Prostate gland (tissue), 2 donors: ENCODE data around the gene KCNMB1. TPM values are rescaled to one million over a fixed set of nuclear protein-coding genes. Genes with fewer than 3 reads are reported as not detected.

Source experiments
- DNase-seq: peaks from one replicate; pipeline ENCODE4 v3.0.0-alpha.2; 2019; ENCODE audit warnings: low spot score
- H3K27ac ChIP-seq, 2 donors: fragments of 200-600 bp; sonication (generic); 2 replicates each; pipeline ENCODE4 v1.5.1; 2017 to 2019
- H3K27me3 ChIP-seq: fragments of 200-600 bp; sonication (generic); replicated peaks from 2 replicates; pipeline ENCODE4 v1.5.1; 2019; ENCODE audit not compliant: insufficient read depth
- H3K36me3 ChIP-seq, 2 donors: fragments of 200-600 bp; sonication (generic); 1 replicate in 1 of 2; 2 replicates in 1 of 2; pipeline versions ENCODE4 v1.5.1 to v1.8.1; 2017 to 2019
- H3K4me1 ChIP-seq: fragments of 200-600 bp; sonication (generic); replicated peaks from 2 replicates; pipeline ENCODE4 v1.5.1; 2019
- H3K4me3 ChIP-seq, 2 donors: fragments of 200-600 bp; sonication (generic); 2 replicates each; pipeline ENCODE4 v1.5.1; 2017 to 2019
- H3K9me3 ChIP-seq: fragments of 200-600 bp; sonication (generic); 2 replicates; pipeline ENCODE4 v1.5.1; 2017
- POLR2A ChIP-seq: fragments of 450-650 bp; IDR thresholded peaks from one replicate; pipeline ENCODE4 v1.6.1; 2016; ENCODE audit warnings: antibody characterized with exemption, mild to moderate bottlenecking
- POLR2AphosphoS5 ChIP-seq: sonication (generic); formaldehyde crosslinking; IDR thresholded peaks from one replicate; pipeline ENCODE4 v1.6.1; 2017; ENCODE audit warnings: antibody characterized with exemption
- WGBS: methylation state at CpG from one replicate; pipeline ENCODE4 v1.1.5; 2018; 5-methylcytosine and 5-hydroxymethylcytosine counted together
- intact Hi-C: fragments of 100-400 bp; cut with DNase I; formaldehyde crosslinking; loops from one replicate; pipeline ENCODE4 v1.14.2; 2022
- total RNA-seq, 2 donors: library from RNA; depleted of rRNA; stranded (reverse); fragments of >200 nt; gene quantifications; one replicate each; pipeline ENCODE4 v1.1.0, GENCODE V29; 2016
- TF ChIP-seq, protein P1 (sequence below), 4 experiments: fragments of 200-600 bp in 2 of 4; fragments of 450-650 bp in 2 of 4; sonication (generic) in 2 of 4; IDR thresholded peaks; 1 replicate in 3 of 4; 2 replicates in 1 of 4; pipeline ENCODE4 v1.5.1; 2016 to 2019; ENCODE audit warnings: antibody characterized with exemption in 4 of 4, mild to moderate bottlenecking in 2 of 4, moderate library complexity in 2 of 4

Gene KCNMB1
- total RNA-seq, 2 donors from 2014 or later = 5.9 to 9.1 TPM

- WGBS = 60% methylated on average over 9 of the region's 9 CpGs
- intact Hi-C loops = loop anchor here (5.0 kb wide), 1 partner anchor 110 kb away; no protein-coding TSS in a partner anchor
- Histone ChIP-seq H3K27me3 (no peaks in the 10 kb centered on the region), H3K4me3 (no peak overlapping the region), H3K36me3 (no peaks in the 10 kb centered on the region), H3K27ac (no peak overlapping the region), H3K9me3 (no peaks in the 10 kb centered on the region), H3K4me1 (no peaks in the 10 kb centered on the region)
- DNase-seq = no peak
- TF ChIP-seq POLR2A = no peak
- no peak for TF ChIP-seq POLR2AphosphoS5
- TF ChIP-seq, protein P1, sequence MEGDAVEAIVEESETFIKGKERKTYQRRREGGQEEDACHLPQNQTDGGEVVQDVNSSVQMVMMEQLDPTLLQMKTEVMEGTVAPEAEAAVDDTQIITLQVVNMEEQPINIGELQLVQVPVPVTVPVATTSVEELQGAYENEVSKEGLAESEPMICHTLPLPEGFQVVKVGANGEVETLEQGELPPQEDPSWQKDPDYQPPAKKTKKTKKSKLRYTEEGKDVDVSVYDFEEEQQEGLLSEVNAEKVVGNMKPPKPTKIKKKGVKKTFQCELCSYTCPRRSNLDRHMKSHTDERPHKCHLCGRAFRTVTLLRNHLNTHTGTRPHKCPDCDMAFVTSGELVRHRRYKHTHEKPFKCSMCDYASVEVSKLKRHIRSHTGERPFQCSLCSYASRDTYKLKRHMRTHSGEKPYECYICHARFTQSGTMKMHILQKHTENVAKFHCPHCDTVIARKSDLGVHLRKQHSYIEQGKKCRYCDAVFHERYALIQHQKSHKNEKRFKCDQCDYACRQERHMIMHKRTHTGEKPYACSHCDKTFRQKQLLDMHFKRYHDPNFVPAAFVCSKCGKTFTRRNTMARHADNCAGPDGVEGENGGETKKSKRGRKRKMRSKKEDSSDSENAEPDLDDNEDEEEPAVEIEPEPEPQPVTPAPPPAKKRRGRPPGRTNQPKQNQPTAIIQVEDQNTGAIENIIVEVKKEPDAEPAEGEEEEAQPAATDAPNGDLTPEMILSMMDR (IDR thresholded peaks at IDR 0.05) = no peak
These were observed 52.0 kb downstream of the KCNMB1 start for GRCh38 chr5:170337045-170337733.

- H3K27me3 ChIP-seq = no peaks in the 10 kb centered on the region
- no peak overlapping the region for H3K27ac ChIP-seq
- no peaks in the 10 kb centered on the region for H3K4me1 ChIP-seq
- DNase-seq = no peak
- intact Hi-C loops = loop anchor here (5.0 kb wide), 1 partner anchor 109 kb away; no protein-coding TSS in a partner anchor
- TF ChIP-seq POLR2AphosphoS5 (no peak), POLR2A (no peak)
- TF ChIP-seq, protein P1 (IDR thresholded peaks at IDR 0.05) = no peak
- no peaks in the 10 kb centered on the region for H3K36me3 ChIP-seq
- H3K4me3 ChIP-seq = no peak overlapping the region
- WGBS = 94% methylated on average over 6 of the region's 6 CpGs
- no peaks in the 10 kb centered on the region for H3K9me3 ChIP-seq
These were observed 53.1 kb downstream of the KCNMB1 start for GRCh38 chr5:170336065-170336464.

GRCh38 chr5:170334626-170335025 lies 54.5 kb downstream of the KCNMB1 start:
- Histone ChIP-seq H3K36me3 (no peaks in the 10 kb centered on the region), H3K27ac (no peak overlapping the region), H3K4me1 (no peaks in the 10 kb centered on the region), H3K27me3 (no peaks in the 10 kb centered on the region), H3K4me3 (no peak overlapping the region), H3K9me3 (no peaks in the 10 kb centered on the region)
- no peak for DNase-seq
- WGBS = 76% methylated on average over 5 of the region's 5 CpGs
- intact Hi-C loops = loop anchor here (5.0 kb wide), 1 partner anchor 107 kb away; no protein-coding TSS in a partner anchor
- no peak for TF ChIP-seq POLR2A
- TF ChIP-seq, protein P1 (IDR thresholded peaks at IDR 0.05) = no peak

DNA sequence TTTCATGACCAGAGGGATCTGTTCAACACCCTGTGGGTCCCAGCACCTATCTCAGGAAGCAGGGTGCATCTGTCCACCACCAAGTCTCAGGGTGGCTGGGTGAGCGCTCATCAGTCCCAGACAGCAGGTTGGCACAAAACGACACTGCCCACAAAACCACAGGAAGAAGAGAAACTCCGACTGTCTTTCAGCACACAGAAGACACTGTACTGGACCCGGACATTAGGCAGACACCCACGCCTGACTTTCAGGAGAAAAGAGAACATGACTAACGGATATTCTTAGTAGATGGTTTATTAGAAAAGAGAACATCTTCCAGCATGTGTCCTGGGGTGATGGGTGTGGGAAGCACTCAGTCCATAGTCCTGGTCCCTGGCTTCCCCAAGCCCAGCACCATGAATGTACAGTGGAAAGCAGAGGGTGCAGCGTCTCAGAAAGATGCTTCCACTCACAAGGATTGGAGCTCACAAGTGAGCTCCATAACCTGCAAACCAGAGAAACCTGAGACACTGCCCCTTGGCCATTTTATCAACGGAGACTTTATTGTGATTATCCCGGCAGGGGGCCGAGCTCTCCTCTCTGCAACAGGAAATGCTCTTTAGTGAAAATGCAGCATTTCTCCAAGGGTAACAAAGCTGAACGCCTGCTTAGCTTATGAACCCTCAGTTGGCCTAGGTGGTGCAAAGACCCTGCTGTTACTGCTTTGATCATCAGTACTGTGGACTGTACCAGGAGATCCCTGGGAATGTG lies 55.8 kb downstream of the KCNMB1 start:
- Histone ChIP-seq H3K27ac (no peak overlapping the region), H3K9me3 (no peaks in the 10 kb centered on the region), H3K36me3 (no peaks in the 10 kb centered on the region), H3K4me1 (no peaks in the 10 kb centered on the region), H3K27me3 (no peaks in the 10 kb centered on the region), H3K4me3 (no peak overlapping the region)
- no peak for DNase-seq
- intact Hi-C loops = no loop called here
- 59% methylated on average over 11 of the region's 11 CpGs for WGBS
- TF ChIP-seq POLR2AphosphoS5 (no peak), POLR2A (no peak)
- TF ChIP-seq, protein P1 (IDR thresholded peaks at IDR 0.05) = no peak
